Measurements from ENCODE around the gene ARNT2.
"Not testable (repeated sequence)": the region's sequence is repeated elsewhere in the genome, so short reads cannot be mapped to it uniquely, and the experiment has no call there.

ARNT2 gene

GRCh38 chr15:80494351-80494751 is 90.2 kb downstream of the ARNT2 start:
- DNase-seq: no peak

GRCh38 chr15:80494756-80495155 is 90.6 kb downstream of the ARNT2 start:
- DNase-seq: no peak

- no peak for DNase-seq
Measured at GRCh38 chr15:80495401-80495942, 91.3 kb downstream of the ARNT2 start.

- DNase-seq: no peak
Measured at GRCh38 chr15:80496096-80496495, 91.9 kb downstream of the ARNT2 start.

- no peak for DNase-seq
Measured at GRCh38 chr15:80497221-80497620, 93.0 kb downstream of the ARNT2 start.

GRCh38 chr15:80498652-80499051 is 94.5 kb downstream of the ARNT2 start:
- no peak for DNase-seq

- DNase-seq: no peak
Measured at GRCh38 chr15:80500021-80500420, 95.8 kb downstream of the ARNT2 start.

- DNase-seq: no peak
Measured at GRCh38 chr15:80501476-80501875, 97.3 kb downstream of the ARNT2 start.

GRCh38 chr15:80502782-80503181 is 98.6 kb downstream of the ARNT2 start:
- no peak for DNase-seq

GRCh38 chr15:80503319-80503952 is 99.3 kb downstream of the ARNT2 start:
- DNase-seq: peak; percentile 32

GRCh38 chr15:80504931-80505330 is 100.7 kb downstream of the ARNT2 start:
- DNase-seq: no peak

- DNase-seq: no peak
Measured at GRCh38 chr15:80506286-80506893, 102.2 kb downstream of the ARNT2 start.

- no peak for DNase-seq
Measured at GRCh38 chr15:80507131-80507530, 102.9 kb downstream of the ARNT2 start.

- DNase-seq: no peak
Measured at GRCh38 chr15:80507638-80508316, 103.6 kb downstream of the ARNT2 start.

- no peak for DNase-seq
Measured at GRCh38 chr15:80508783-80509182, 104.6 kb downstream of the ARNT2 start.

GRCh38 chr15:80509800-80510199 is 105.6 kb downstream of the ARNT2 start:
- DNase-seq: no peak

GRCh38 chr15:80510985-80511384 is 106.8 kb downstream of the ARNT2 start:
- DNase-seq: not testable (repeated sequence)

GRCh38 chr15:80512726-80513660 is 108.8 kb downstream of the ARNT2 start:
- no peak for DNase-seq

- DNase-seq: no peak
Measured at GRCh38 chr15:80514071-80514780, 110.0 kb downstream of the ARNT2 start.

GRCh38 chr15:80517290-80517689 is 113.1 kb downstream of the ARNT2 start:
- no peak for DNase-seq

GRCh38 chr15:80518522-80518921 is 114.3 kb downstream of the ARNT2 start:
- DNase-seq: no peak

GRCh38 chr15:80523746-80524145 is 119.6 kb downstream of the ARNT2 start:
- DNase-seq: no peak
